Astrocyte (in vitro differentiated cells and primary cell): Measurements from ENCODE around the gene TYK2. TPM values are rescaled to one million over a fixed set of nuclear protein-coding genes. Genes with fewer than 3 reads are reported as not detected.
"Not testable (repeated sequence)": the region's sequence is repeated elsewhere in the genome, so short reads cannot be mapped to it uniquely, and the experiment has no call there.

Source experiments
- DNase-seq: peaks from one replicate; pipeline ENCODE4 v3.0.0-alpha.2; 2010; ENCODE audit warnings: low read depth
- FAIRE-seq: peaks from 2 replicates; lab custom pipeline; 2011; peaks lifted over from hg19 to GRCh38; lab: Jason Lieb, UNC
- H2AFZ ChIP-seq: 2 replicates; pipeline ENCODE4 v1.6.0; 2012; ENCODE audit warnings: low read depth, low read length, inconsistent platforms
- H3K27ac ChIP-seq: 2 replicates; pipeline ENCODE4 v1.5.1; 2011; ENCODE audit warnings: low read depth, low read length, inconsistent platforms
- H3K27me3 ChIP-seq: 2 replicates; pipeline ENCODE4 v1.6.0; 2011; ENCODE audit warnings: low read length, inconsistent platforms; ENCODE audit not compliant: insufficient read depth
- H3K36me3 ChIP-seq: 2 replicates; pipeline ENCODE4 v1.5.1; 2011; ENCODE audit warnings: low read length, inconsistent platforms; ENCODE audit not compliant: insufficient read depth
- H3K4me1 ChIP-seq: 2 replicates; pipeline ENCODE4 v1.5.1; 2011; ENCODE audit warnings: low read length, inconsistent platforms; ENCODE audit not compliant: insufficient read depth
- H3K4me2 ChIP-seq: 2 replicates; pipeline ENCODE4 v1.6.0; 2012; ENCODE audit warnings: low read length, inconsistent platforms
- H3K4me3 ChIP-seq: 2 replicates; pipeline ENCODE4 v1.5.1; 2011; ENCODE audit warnings: low read depth, mild to moderate bottlenecking, low read length, inconsistent platforms; ENCODE audit not compliant: insufficient read depth
- H3K79me2 ChIP-seq: 2 replicates; pipeline ENCODE4 v1.6.0; 2012; ENCODE audit warnings: mild to moderate bottlenecking, low read length, inconsistent platforms; ENCODE audit not compliant: insufficient read depth
- H3K9ac ChIP-seq: 2 replicates; pipeline ENCODE4 v1.6.0; 2012; ENCODE audit warnings: mild to moderate bottlenecking, low read length, inconsistent platforms
- H3K9me3 ChIP-seq: 2 replicates; pipeline ENCODE4 v1.5.1; 2012; ENCODE audit warnings: low read depth, mild to moderate bottlenecking, low read length, inconsistent platforms; ENCODE audit not compliant: insufficient read depth
- H4K20me1 ChIP-seq: 2 replicates; pipeline ENCODE4 v1.6.0; 2012; ENCODE audit warnings: low read length, inconsistent platforms; ENCODE audit not compliant: insufficient read depth
- H3K27ac Mint-ChIP-seq: one replicate; pipeline ENCODE4 v1.8.0; 2021; ENCODE audit warnings: mild to moderate bottlenecking, mixed read lengths; ENCODE audit not compliant: unreplicated experiment
- H3K27me3 Mint-ChIP-seq: one replicate; pipeline ENCODE4 v1.8.0; 2021; ENCODE audit warnings: low read depth, mixed read lengths; ENCODE audit not compliant: unreplicated experiment
- H3K36me3 Mint-ChIP-seq: one replicate; pipeline ENCODE4 v1.8.0; 2021; ENCODE audit warnings: low read depth, mixed read lengths; ENCODE audit not compliant: unreplicated experiment
- H3K4me1 Mint-ChIP-seq: one replicate; pipeline ENCODE4 v1.8.0; 2021; ENCODE audit warnings: low read depth, mixed read lengths; ENCODE audit not compliant: unreplicated experiment
- H3K4me3 Mint-ChIP-seq: one replicate; pipeline ENCODE4 v1.8.0; 2021; ENCODE audit warnings: mild to moderate bottlenecking, moderate library complexity, mixed read lengths; ENCODE audit not compliant: unreplicated experiment
- H3K9me3 Mint-ChIP-seq: one replicate; pipeline ENCODE4 v1.8.0; 2021; ENCODE audit warnings: mild to moderate bottlenecking, mixed read lengths; ENCODE audit not compliant: unreplicated experiment
- CTCF ChIP-seq: IDR thresholded peaks from 2 replicates; pipeline ENCODE4 v1.5.1; 2011; ENCODE audit warnings: low read depth, mild to moderate bottlenecking, inconsistent platforms, low read length, moderate library complexity; ENCODE audit not compliant: insufficient read depth
- EZH2 ChIP-seq: IDR thresholded peaks from 2 replicates; pipeline ENCODE4 v1.6.1; 2012; ENCODE audit warnings: mild to moderate bottlenecking, low read length, inconsistent platforms; ENCODE audit not compliant: insufficient read depth
- total RNA-seq: library from RNA; stranded (reverse); gene quantifications from 2 replicates; pipeline ENCODE4 v1.2.1, GENCODE V29; 2021

Gene TYK2
- total RNA-seq, 1 donor from 2014 or later: 76.5 TPM

GRCh38 chr19:10416083-10416379 lies 35.7 kb upstream of the TYK2 start:
- Histone ChIP-seq H3K4me2 (peak overlapping the region; percentile 96), H3K36me3 (no peaks in the 10 kb centered on the region), H3K4me1 (peaks cover 38% of the 10 kb centered on the region), H4K20me1 (peaks cover 18% of the 10 kb centered on the region), H2AFZ (peak overlapping the region; percentile 94), H3K27ac (no peak overlapping the region), H3K27me3 (peaks cover 8% of the 10 kb centered on the region), H3K9ac (peak overlapping the region; percentile 79), H3K9me3 (peaks cover 3% of the 10 kb centered on the region), H3K79me2 (no peaks in the 10 kb centered on the region), H3K4me3 (peak overlapping the region; percentile 69)
- Mint-ChIP-seq H3K27ac (peak overlapping the region; percentile 84), H3K27me3 (peaks cover 14% of the 10 kb centered on the region), H3K9me3 (no peaks in the 10 kb centered on the region), H3K4me3 (peak overlapping the region; percentile 78), H3K36me3 (no peaks in the 10 kb centered on the region), H3K4me1 (peaks cover 21% of the 10 kb centered on the region)
- no peak for FAIRE-seq
- DNase-seq: no peak
- TF ChIP-seq CTCF (no peak), EZH2 (no peak)

GRCh38 chr19:10412257-10412977 lies 32.0 kb upstream of the TYK2 start:
- H3K27ac ChIP-seq: no peak overlapping the region
- no peaks in the 10 kb centered on the region for H3K36me3 ChIP-seq
- no peak overlapping the region for H2AFZ ChIP-seq
- peaks cover 17% of the 10 kb centered on the region for H3K4me1 ChIP-seq
- no peak for FAIRE-seq
- Mint-ChIP-seq H3K4me3 (no peak overlapping the region), H3K27ac (no peak overlapping the region), H3K27me3 (peaks cover 11% of the 10 kb centered on the region), H3K4me1 (peaks cover 14% of the 10 kb centered on the region), H3K36me3 (no peaks in the 10 kb centered on the region), H3K9me3 (peaks cover 2% of the 10 kb centered on the region)
- peaks cover 7% of the 10 kb centered on the region for H4K20me1 ChIP-seq
- peaks cover 3% of the 10 kb centered on the region for H3K9me3 ChIP-seq
- no peak overlapping the region for H3K9ac ChIP-seq
- peaks cover 5% of the 10 kb centered on the region for H3K27me3 ChIP-seq
- no peaks in the 10 kb centered on the region for H3K79me2 ChIP-seq
- TF ChIP-seq EZH2: no peak
- no peak for TF ChIP-seq CTCF
- DNase-seq: no peak
- peak overlapping the region; percentile 15 for H3K4me2 ChIP-seq
- no peak overlapping the region for H3K4me3 ChIP-seq

- peaks cover 14% of the 10 kb centered on the region for H3K4me1 Mint-ChIP-seq
- DNase-seq, H3K27me3 ChIP-seq, H3K79me2 ChIP-seq, H3K4me2 ChIP-seq, FAIRE-seq, H3K36me3 ChIP-seq, H3K9me3 ChIP-seq, H3K36me3 Mint-ChIP-seq, H3K9ac ChIP-seq, H3K27ac Mint-ChIP-seq, H3K9me3 Mint-ChIP-seq, H2AFZ ChIP-seq, H3K4me3 ChIP-seq, H4K20me1 ChIP-seq, H3K4me3 Mint-ChIP-seq, H3K27ac ChIP-seq: not testable (repeated sequence)
- H3K4me1 ChIP-seq: peaks cover 15% of the 10 kb centered on the region
- peaks cover 11% of the 10 kb centered on the region for H3K27me3 Mint-ChIP-seq
These were observed 30.9 kb upstream of the TYK2 start for GRCh38 chr19:10411224-10411623.
